ENCODE results near the gene ATP4B. TPM values are rescaled to one million over a fixed set of nuclear protein-coding genes. Genes with fewer than 3 reads are reported as not detected.
A peak's percentile ranks its signal among the peaks of the same experiment; 100 is the strongest.

ATP4B gene
- total and polyA plus RNA-seq, 2 donors from 2014 or later = 0.16 to 0.45 TPM

- FAIRE-seq (no peak), DNase-seq (peak in 2 of 5 donors; percentile 18 to 37)
- intact Hi-C loops (cut with DNase I) = no loop called here
- H3K9ac ChIP-seq (ENCODE audit: low read length in 3 of 3) = no peak overlapping the region
- H3K27ac ChIP-seq (ENCODE audit: low read depth in 2 of 2, low read length in 2 of 2) = no peak overlapping the region
- H3K4me1 ChIP-seq (ENCODE audit: control insufficient read depth in 2 of 3, insufficient read depth in 2 of 3, low read depth in 1 of 3, low read length in 3 of 3) = no peaks in the 10 kb centered on the region
- no peaks in the 10 kb centered on the region for H3K9me3 ChIP-seq (ENCODE audit: control insufficient read depth in 2 of 3, insufficient read depth in 1 of 3, low read length in 3 of 3)
- H3K36me3 ChIP-seq (ENCODE audit: control insufficient read depth in 2 of 3, insufficient read depth in 3 of 3, low read length in 3 of 3) = peaks cover 2 to 47% (median 22%) of the 10 kb centered on the region in 3 donors
- H3K27me3 ChIP-seq (ENCODE audit: control insufficient read depth, insufficient read depth, low read length) = no peaks in the 10 kb centered on the region
- TF ChIP-seq CTCF (IDR thresholded peaks at IDR 0.05; ENCODE audit: borderline replicate concordance, extremely low read depth, insufficient read depth) = no peak
- no peak overlapping the region for H3K4me3 ChIP-seq (ENCODE audit: low read length in 3 of 3)
These were observed 19.7 kb downstream of the ATP4B start for GRCh38 chr13:113638173-113638746.

GRCh38 chr13:113637262-113638160 is 20.5 kb downstream of the ATP4B start:
- Histone ChIP-seq H3K27ac (ENCODE audit: low read depth in 2 of 2, low read length in 2 of 2) (no peak overlapping the region), H3K4me1 (ENCODE audit: control insufficient read depth in 2 of 3, insufficient read depth in 2 of 3, low read depth in 1 of 3, low read length in 3 of 3) (no peaks in the 10 kb centered on the region), H3K9me3 (ENCODE audit: control insufficient read depth in 2 of 3, insufficient read depth in 1 of 3, low read length in 3 of 3) (no peaks in the 10 kb centered on the region), H3K9ac (ENCODE audit: low read length in 3 of 3) (no peak overlapping the region), H3K27me3 (ENCODE audit: control insufficient read depth, insufficient read depth, low read length) (no peaks in the 10 kb centered on the region), H3K36me3 (ENCODE audit: control insufficient read depth in 2 of 3, insufficient read depth in 3 of 3, low read length in 3 of 3) (peaks cover 2 to 47% (median 22%) of the 10 kb centered on the region in 3 donors), H3K4me3 (ENCODE audit: low read length in 3 of 3) (no peak overlapping the region)
- TF ChIP-seq CTCF (IDR thresholded peaks at IDR 0.05; ENCODE audit: borderline replicate concordance, extremely low read depth, insufficient read depth) = no peak
- intact Hi-C loops (cut with DNase I) = no loop called here
- FAIRE-seq (no peak), DNase-seq (peak in 2 of 5 donors; percentile 18 to 33)

GRCh38 chr13:113636266-113636963 is 21.6 kb downstream of the ATP4B start:
- Histone ChIP-seq H3K36me3 (ENCODE audit: control insufficient read depth in 2 of 3, insufficient read depth in 3 of 3, low read length in 3 of 3) (peaks cover 2 to 51% (median 25%) of the 10 kb centered on the region in 3 donors), H3K27ac (ENCODE audit: low read depth in 2 of 2, low read length in 2 of 2) (no peak overlapping the region), H3K9me3 (ENCODE audit: control insufficient read depth in 2 of 3, insufficient read depth in 1 of 3, low read length in 3 of 3) (no peaks in the 10 kb centered on the region), H3K9ac (ENCODE audit: low read length in 3 of 3) (no peak overlapping the region), H3K4me3 (ENCODE audit: low read length in 3 of 3) (no peak overlapping the region), H3K4me1 (ENCODE audit: control insufficient read depth in 2 of 3, insufficient read depth in 2 of 3, low read depth in 1 of 3, low read length in 3 of 3) (no peaks in the 10 kb centered on the region), H3K27me3 (ENCODE audit: control insufficient read depth, insufficient read depth, low read length) (no peaks in the 10 kb centered on the region)
- intact Hi-C loops (cut with DNase I) = no loop called here
- FAIRE-seq = no peak
- no peak for TF ChIP-seq CTCF (IDR thresholded peaks at IDR 0.05; ENCODE audit: borderline replicate concordance, extremely low read depth, insufficient read depth)
- peak in 1 of 5 donors; percentile 53 for DNase-seq
